HepG2 (cell line): ENCODE data around the gene TBX6. TPM values are rescaled to one million over a fixed set of nuclear protein-coding genes. Genes with fewer than 3 reads are reported as not detected.
A peak's percentile ranks its signal among the peaks of the same experiment; 100 is the strongest.

ENCODE experiments used
- FOXA1 ChIP-seq, 2 experiments: fragments of 450-650 bp in 1 of 2; sonication (generic) in 1 of 2; formaldehyde crosslinking in 1 of 2; IDR thresholded peaks; 2 replicates each; pipeline versions ENCODE4 v1.4.0 to v1.6.1; 2016 to 2020; ENCODE audit warnings: missing genetic modification reagents in 1 of 2
- HIC2 ChIP-seq: sonication (generic); formaldehyde crosslinking; IDR thresholded peaks from 2 replicates; pipeline ENCODE4 v1.9.0; 2022; ENCODE audit warnings: low read depth, missing genetic modification reagents
- HNF4A ChIP-seq: sonication (generic); formaldehyde crosslinking; IDR thresholded peaks from 2 replicates; pipeline ENCODE4 v1.4.0; 2020; ENCODE audit warnings: missing genetic modification reagents
- KLF9 ChIP-seq: IDR thresholded peaks from 2 replicates; pipeline ENCODE4 v1.6.1; 2016; ENCODE audit warnings: low read depth
- MIXL1 ChIP-seq: IDR thresholded peaks from 2 replicates; pipeline ENCODE4 v1.6.1; 2016
- NCOR1 ChIP-seq: fragments of 200-600 bp; sonication (generic); IDR thresholded peaks from 2 replicates; pipeline ENCODE4 v1.7.0; 2017; ENCODE audit warnings: antibody characterized with exemption, low read length, borderline replicate concordance
- POGZ ChIP-seq: sonication (generic); formaldehyde crosslinking; IDR thresholded peaks from 2 replicates; pipeline ENCODE4 v1.4.0; 2020; ENCODE audit warnings: mild to moderate bottlenecking, missing genetic modification reagents
- RNF219 ChIP-seq: sonication (generic); formaldehyde crosslinking; IDR thresholded peaks from 2 replicates; pipeline ENCODE4 v1.5.0; 2020; ENCODE audit warnings: mild to moderate bottlenecking, missing genetic modification reagents
- RORA ChIP-seq: sonication (generic); formaldehyde crosslinking; IDR thresholded peaks from 2 replicates; pipeline ENCODE4 v1.5.0; 2020; ENCODE audit warnings: mild to moderate bottlenecking, missing genetic modification reagents, moderate library complexity
- SALL2 ChIP-seq: sonication (generic); formaldehyde crosslinking; IDR thresholded peaks from 2 replicates; pipeline ENCODE4 v1.8.1; 2023; ENCODE audit warnings: mild to moderate bottlenecking, missing genetic modification reagents, inconsistent platforms
- SAP130 ChIP-seq: IDR thresholded peaks from 2 replicates; pipeline ENCODE4 v1.6.1; 2016; ENCODE audit warnings: low read depth
- SRSF4 ChIP-seq: fragments of 200-400 bp; formaldehyde crosslinking; IDR thresholded peaks from one replicate; pipeline ENCODE4 v1.6.1; 2018; ENCODE audit warnings: mild to moderate bottlenecking, low read depth, low read length, moderate library complexity; ENCODE audit not compliant: poor library complexity, severe bottlenecking
- TBL1XR1 ChIP-seq: fragments of 150-350 bp; IDR thresholded peaks from 2 replicates; pipeline ENCODE4 v1.6.1; 2014; ENCODE audit warnings: borderline replicate concordance, low read length; ENCODE audit not compliant: partially characterized antibody
- ZBTB3 ChIP-seq: sonication (generic); formaldehyde crosslinking; IDR thresholded peaks from 2 replicates; pipeline ENCODE4 v1.4.0; 2020; ENCODE audit warnings: low read depth, mild to moderate bottlenecking, moderate library complexity, missing genetic modification reagents, borderline replicate concordance
- ZFP41 ChIP-seq: sonication (generic); formaldehyde crosslinking; IDR thresholded peaks from 2 replicates; pipeline ENCODE4 v1.4.0; 2020; ENCODE audit warnings: mild to moderate bottlenecking, missing genetic modification reagents, borderline replicate concordance
- ZNF350 ChIP-seq: sonication (generic); formaldehyde crosslinking; IDR thresholded peaks from 2 replicates; pipeline ENCODE4 v1.4.0; 2020; ENCODE audit warnings: mild to moderate bottlenecking, low read depth, missing genetic modification reagents, borderline replicate concordance
- ZNF431 ChIP-seq: sonication (generic); formaldehyde crosslinking; IDR thresholded peaks from 2 replicates; pipeline ENCODE4 v1.9.0; 2022; ENCODE audit warnings: missing genetic modification reagents, low read depth, mild to moderate bottlenecking, borderline replicate concordance
- ZNF605 ChIP-seq: sonication (generic); formaldehyde crosslinking; IDR thresholded peaks from 2 replicates; pipeline ENCODE4 v1.8.0; 2022; ENCODE audit warnings: mild to moderate bottlenecking, missing genetic modification reagents
- ZNF704 ChIP-seq: sonication (generic); formaldehyde crosslinking; IDR thresholded peaks from 2 replicates; pipeline ENCODE4 v1.8.1; 2023; ENCODE audit warnings: mild to moderate bottlenecking, inconsistent platforms, moderate library complexity, missing genetic modification reagents, borderline replicate concordance
- polyA plus RNA-seq, 8 experiments: library from polyadenylated mRNA; depleted of rRNA in 3 of 8; stranded (reverse) in 7 of 8; unstranded in 1 of 8; fragments of >200 nt; fragmentation: Illumina TruSeq in 4 of 8; extraction: Trizol in 4 of 8; gene quantifications; 2 replicates each; pipeline versions ENCODE4 v1.2.1 to v1.2.3, GENCODE V29; 2011 to 2016; ENCODE audit warnings: low read depth in 4 of 8, missing spikeins in 1 of 8, mixed read lengths in 1 of 8; ENCODE audit not compliant: insufficient read depth in 1 of 8
- total RNA-seq, 5 experiments: library from RNA; depleted of rRNA; stranded (reverse); fragments of >200 nt; fragmentation: Illumina TruSeq; extraction: Trizol; gene quantifications; 2 replicates each; pipeline ENCODE4 v1.2.3, GENCODE V29; 2016; ENCODE audit warnings: low read depth in 1 of 5
- TF ChIP-seq, protein P1 (sequence below): sonication (generic); formaldehyde crosslinking; IDR thresholded peaks from 2 replicates; pipeline ENCODE4 v1.9.0; 2021; ENCODE audit warnings: missing genetic modification reagents, mild to moderate bottlenecking, borderline replicate concordance
- TF ChIP-seq, protein P2 (sequence below): sonication (generic); formaldehyde crosslinking; IDR thresholded peaks from 2 replicates; pipeline ENCODE4 v1.5.0; 2020; ENCODE audit warnings: missing genetic modification reagents

Gene TBX6
- total and polyA plus RNA-seq, 2 of the 13 experiments (the other 11 are each of a cell fraction or from before 2014, with no cell fraction given), result 0.24 to 0.42 TPM

- TF ChIP-seq HIC2 (CRISPR knock-in tag) (peak; percentile 90), SALL2 (CRISPR knock-in tag) (peak; percentile 81), SRSF4 (peak; percentile 66), POGZ (CRISPR knock-in tag) (peak; percentile 94), ZNF431 (CRISPR knock-in tag) (peak; percentile 97), KLF9 (no peak; the same call in 1 of the 2 replicates), ZNF605 (CRISPR knock-in tag) (peak; percentile 98), ZNF350 (peak; percentile 99), FOXA1 (IDR thresholded peaks at IDR 0.05) (no peak), FOXA1 (CRISPR knock-in tag; IDR thresholded peaks at IDR 0.05) (peak; percentile 11; the same call in 1 of the 2 replicates), HNF4A (CRISPR knock-in tag) (0 out of 2 replicates have a peak, but pooled peaks have one; percentile 5), TBL1XR1 (peak; percentile 37), ZNF704 (CRISPR knock-in tag) (peak; percentile 93; the same call in 1 of the 2 replicates), RNF219 (CRISPR knock-in tag) (peak; percentile 79; the same call in 1 of the 2 replicates), ZFP41 (CRISPR knock-in tag) (peak; percentile 86), SAP130 (peak; percentile 96), NCOR1 (peak; percentile 74; the same call in 1 of the 2 replicates), ZBTB3 (CRISPR knock-in tag) (no peak; the same call in 1 of the 2 replicates), MIXL1 (peak; percentile 60; the same call in 1 of the 2 replicates), RORA (CRISPR knock-in tag) (no peak)
- TF ChIP-seq, protein P1, sequence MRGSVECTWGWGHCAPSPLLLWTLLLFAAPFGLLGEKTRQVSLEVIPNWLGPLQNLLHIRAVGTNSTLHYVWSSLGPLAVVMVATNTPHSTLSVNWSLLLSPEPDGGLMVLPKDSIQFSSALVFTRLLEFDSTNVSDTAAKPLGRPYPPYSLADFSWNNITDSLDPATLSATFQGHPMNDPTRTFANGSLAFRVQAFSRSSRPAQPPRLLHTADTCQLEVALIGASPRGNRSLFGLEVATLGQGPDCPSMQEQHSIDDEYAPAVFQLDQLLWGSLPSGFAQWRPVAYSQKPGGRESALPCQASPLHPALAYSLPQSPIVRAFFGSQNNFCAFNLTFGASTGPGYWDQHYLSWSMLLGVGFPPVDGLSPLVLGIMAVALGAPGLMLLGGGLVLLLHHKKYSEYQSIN (CRISPR knock-in tag), result 0 out of 2 replicates have a peak, but pooled peaks have one; percentile 87
- TF ChIP-seq, protein P2, sequence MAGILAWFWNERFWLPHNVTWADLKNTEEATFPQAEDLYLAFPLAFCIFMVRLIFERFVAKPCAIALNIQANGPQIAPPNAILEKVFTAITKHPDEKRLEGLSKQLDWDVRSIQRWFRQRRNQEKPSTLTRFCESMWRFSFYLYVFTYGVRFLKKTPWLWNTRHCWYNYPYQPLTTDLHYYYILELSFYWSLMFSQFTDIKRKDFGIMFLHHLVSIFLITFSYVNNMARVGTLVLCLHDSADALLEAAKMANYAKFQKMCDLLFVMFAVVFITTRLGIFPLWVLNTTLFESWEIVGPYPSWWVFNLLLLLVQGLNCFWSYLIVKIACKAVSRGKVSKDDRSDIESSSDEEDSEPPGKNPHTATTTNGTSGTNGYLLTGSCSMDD (CRISPR knock-in tag), result peak; percentile 88; the same call in 1 of the 2 replicates
Measured at GRCh38 chr16:30065102-30065942, 26.4 kb downstream of the TBX6 start, which contains the start of gene ALDOA (continued).
